Choroid plexus epithelial cell (primary cell): ENCODE results near the gene XRRA1.
A peak's percentile ranks its signal among the peaks of the same experiment; 100 is the strongest.

Experiments used
- DNase-seq: peaks from one replicate; pipeline ENCODE4 v3.0.0-alpha.2; 2010; ENCODE audit warnings: low read depth
- H3K4me3 ChIP-seq: 2 replicates; pipeline ENCODE4 v1.5.1; 2011; ENCODE audit warnings: low read depth, mild to moderate bottlenecking, control low read depth, low read length, moderate library complexity
- TF ChIP-seq, protein P1 (sequence below): conservative IDR thresholded peaks from 2 replicates; pipeline ENCODE4 v1.5.1; 2011; ENCODE audit warnings: low read depth, mild to moderate bottlenecking, control low read depth, inconsistent platforms, low read length, moderate library complexity

The XRRA1 gene

DNA sequence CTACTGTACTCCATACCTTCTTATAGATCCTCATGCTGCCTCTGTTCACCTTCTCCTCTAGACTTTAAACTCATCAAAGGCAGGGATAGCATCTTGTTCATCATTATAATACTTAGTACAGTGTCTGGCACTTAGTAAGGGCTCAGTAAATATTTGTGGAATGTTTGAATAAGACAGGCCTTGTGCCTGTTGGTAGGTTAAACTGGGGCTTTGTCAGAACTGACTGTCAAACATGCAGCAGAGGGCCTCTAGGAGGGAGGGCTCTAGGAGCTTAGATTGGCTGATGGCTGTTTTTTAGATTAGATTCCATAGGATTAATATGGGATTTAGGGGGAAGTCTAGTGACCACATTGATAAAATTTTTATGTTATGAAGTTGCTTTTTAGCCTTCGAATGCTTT is 129.5 kb downstream of the XRRA1 start:
- TF ChIP-seq, protein P1, sequence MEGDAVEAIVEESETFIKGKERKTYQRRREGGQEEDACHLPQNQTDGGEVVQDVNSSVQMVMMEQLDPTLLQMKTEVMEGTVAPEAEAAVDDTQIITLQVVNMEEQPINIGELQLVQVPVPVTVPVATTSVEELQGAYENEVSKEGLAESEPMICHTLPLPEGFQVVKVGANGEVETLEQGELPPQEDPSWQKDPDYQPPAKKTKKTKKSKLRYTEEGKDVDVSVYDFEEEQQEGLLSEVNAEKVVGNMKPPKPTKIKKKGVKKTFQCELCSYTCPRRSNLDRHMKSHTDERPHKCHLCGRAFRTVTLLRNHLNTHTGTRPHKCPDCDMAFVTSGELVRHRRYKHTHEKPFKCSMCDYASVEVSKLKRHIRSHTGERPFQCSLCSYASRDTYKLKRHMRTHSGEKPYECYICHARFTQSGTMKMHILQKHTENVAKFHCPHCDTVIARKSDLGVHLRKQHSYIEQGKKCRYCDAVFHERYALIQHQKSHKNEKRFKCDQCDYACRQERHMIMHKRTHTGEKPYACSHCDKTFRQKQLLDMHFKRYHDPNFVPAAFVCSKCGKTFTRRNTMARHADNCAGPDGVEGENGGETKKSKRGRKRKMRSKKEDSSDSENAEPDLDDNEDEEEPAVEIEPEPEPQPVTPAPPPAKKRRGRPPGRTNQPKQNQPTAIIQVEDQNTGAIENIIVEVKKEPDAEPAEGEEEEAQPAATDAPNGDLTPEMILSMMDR = no peak
- H3K4me3 ChIP-seq = no peak overlapping the region
- DNase-seq = peak; percentile 68

DNA sequence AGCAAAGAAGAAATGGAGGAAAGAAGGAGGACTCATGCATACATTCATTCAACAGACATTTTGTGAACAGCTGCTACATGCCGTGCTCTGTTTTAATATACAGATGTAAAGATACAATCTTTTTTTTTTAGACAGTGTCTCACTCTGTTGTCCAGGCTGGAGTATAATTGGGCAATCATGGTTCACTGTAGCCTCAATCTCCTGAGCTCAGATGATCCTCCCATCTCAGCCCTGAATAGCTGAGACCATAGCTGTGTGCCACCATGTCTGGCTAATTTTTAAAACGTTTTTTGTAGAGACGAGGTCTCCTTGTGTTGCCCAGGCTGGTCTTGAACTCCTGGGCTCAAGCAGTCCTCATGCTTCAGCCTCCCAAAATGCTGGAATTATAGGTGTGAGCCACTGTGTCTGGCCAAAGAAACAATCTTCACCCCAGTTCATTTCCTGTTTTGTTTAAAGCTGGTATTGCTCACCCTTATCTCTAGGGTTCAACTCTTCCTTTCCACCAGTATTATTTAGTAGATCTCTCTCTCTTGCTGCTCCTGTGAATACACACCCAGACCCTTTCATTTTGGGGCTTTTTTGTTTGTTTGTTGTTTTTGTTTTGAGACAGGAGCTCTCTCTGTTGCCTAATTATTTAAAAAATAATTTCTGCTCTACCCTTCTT is 130.5 kb downstream of the XRRA1 start:
- DNase-seq = no peak
- no peak overlapping the region for H3K4me3 ChIP-seq
- TF ChIP-seq, protein P1 = no peak

- no peak for DNase-seq
- H3K4me3 ChIP-seq = no peak overlapping the region
- TF ChIP-seq, protein P1 = no peak
Measured at GRCh38 chr11:74816664-74817063, 132.2 kb downstream of the XRRA1 start.

GRCh38 chr11:74815966-74816365 is 132.9 kb downstream of the XRRA1 start:
- H3K4me3 ChIP-seq = no peak overlapping the region
- peak; percentile 9 for DNase-seq
- TF ChIP-seq, protein P1 = no peak

DNA sequence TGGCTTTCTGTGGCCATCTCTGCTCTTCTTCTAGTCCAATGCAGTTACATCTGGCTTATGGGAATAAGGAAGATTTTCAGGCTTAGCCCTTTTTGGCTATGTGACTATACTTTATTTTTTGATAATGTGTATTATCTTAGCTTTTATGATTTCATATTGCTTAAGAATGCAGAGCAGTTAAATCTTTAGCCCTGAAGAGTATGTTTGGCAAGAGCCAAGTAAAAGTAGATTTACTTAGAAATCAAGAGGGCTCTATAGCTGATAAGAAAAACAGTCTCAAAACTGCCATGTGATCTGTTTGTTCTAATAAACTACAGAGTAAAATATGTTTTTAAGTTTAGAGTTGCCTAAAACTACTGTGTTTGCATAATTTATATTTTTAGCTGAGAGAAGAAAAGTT is 139.1 kb downstream of the XRRA1 start:
- no peak for DNase-seq
- TF ChIP-seq, protein P1 = no peak
- H3K4me3 ChIP-seq = no peak overlapping the region

GRCh38 chr11:74806267-74806666 is 142.6 kb downstream of the XRRA1 start:
- TF ChIP-seq, protein P1 = no peak
- DNase-seq = no peak
- no peak overlapping the region for H3K4me3 ChIP-seq
